Measurements from ENCODE around the gene EIF4E2. TPM values are rescaled to one million over a fixed set of nuclear protein-coding genes. Genes with fewer than 3 reads are reported as not detected.

EIF4E2 gene
- total RNA-seq, 1 donor from 2014 or later: 112 TPM

DNA sequence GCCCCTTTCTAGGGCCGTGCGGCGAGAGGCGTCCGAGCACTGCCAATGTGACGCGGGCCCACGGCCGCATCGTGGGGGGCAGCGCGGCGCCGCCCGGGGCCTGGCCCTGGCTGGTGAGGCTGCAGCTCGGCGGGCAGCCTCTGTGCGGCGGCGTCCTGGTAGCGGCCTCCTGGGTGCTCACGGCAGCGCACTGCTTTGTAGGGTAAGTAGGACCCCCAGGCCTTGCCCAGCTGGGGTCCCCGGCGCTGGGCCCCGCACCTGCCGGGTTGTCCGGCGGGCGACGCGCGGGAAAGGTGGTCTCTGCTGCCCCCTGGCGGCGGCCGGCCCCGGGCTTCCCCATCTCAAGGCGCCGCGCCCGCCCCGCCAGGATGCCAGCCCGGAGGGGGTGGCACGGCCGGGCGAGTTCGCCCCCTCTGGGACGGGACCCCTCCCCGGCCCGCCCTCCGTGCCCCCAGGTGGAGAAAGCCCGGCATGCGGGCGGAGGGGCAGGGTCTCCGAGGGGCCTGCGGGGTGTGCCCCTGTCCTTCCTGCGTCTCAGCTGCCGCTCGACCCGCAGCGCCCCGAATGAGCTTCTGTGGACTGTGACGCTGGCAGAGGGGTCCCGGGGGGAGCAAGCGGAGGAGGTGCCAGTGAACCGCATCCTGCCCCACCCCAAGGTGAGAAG is 28.4 kb upstream of the EIF4E2 start:
- H4K20me1 ChIP-seq (ENCODE audit: insufficient read depth, low read length): peaks cover 5% of the 10 kb centered on the region
- DNase-seq (ENCODE audit: low read depth): no peak
- Mint-ChIP-seq H3K4me3 (ENCODE audit: unreplicated experiment) (no peak overlapping the region), H3K4me1 (ENCODE audit: low read depth, unreplicated experiment) (peaks cover 2% of the 10 kb centered on the region), H3K9me3 (ENCODE audit: unreplicated experiment) (peaks cover 2% of the 10 kb centered on the region), H3K27me3 (ENCODE audit: low read depth, unreplicated experiment) (peaks cover 44% of the 10 kb centered on the region), H3K36me3 (ENCODE audit: low read depth, unreplicated experiment) (no peaks in the 10 kb centered on the region), H3K27ac (ENCODE audit: unreplicated experiment) (no peak overlapping the region)
- peak overlapping the region; percentile 55 for H3K4me2 ChIP-seq (ENCODE audit: low read length)
- no peak for TF ChIP-seq EZH2 (IDR thresholded peaks at IDR 0.05; ENCODE audit: insufficient read depth, low read length)
- TF ChIP-seq, protein P1, sequence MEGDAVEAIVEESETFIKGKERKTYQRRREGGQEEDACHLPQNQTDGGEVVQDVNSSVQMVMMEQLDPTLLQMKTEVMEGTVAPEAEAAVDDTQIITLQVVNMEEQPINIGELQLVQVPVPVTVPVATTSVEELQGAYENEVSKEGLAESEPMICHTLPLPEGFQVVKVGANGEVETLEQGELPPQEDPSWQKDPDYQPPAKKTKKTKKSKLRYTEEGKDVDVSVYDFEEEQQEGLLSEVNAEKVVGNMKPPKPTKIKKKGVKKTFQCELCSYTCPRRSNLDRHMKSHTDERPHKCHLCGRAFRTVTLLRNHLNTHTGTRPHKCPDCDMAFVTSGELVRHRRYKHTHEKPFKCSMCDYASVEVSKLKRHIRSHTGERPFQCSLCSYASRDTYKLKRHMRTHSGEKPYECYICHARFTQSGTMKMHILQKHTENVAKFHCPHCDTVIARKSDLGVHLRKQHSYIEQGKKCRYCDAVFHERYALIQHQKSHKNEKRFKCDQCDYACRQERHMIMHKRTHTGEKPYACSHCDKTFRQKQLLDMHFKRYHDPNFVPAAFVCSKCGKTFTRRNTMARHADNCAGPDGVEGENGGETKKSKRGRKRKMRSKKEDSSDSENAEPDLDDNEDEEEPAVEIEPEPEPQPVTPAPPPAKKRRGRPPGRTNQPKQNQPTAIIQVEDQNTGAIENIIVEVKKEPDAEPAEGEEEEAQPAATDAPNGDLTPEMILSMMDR (IDR thresholded peaks at IDR 0.05; ENCODE audit: insufficient read depth, low read depth, low read length): peak; percentile 13
- no peaks in the 10 kb centered on the region for H3K9me3 ChIP-seq (ENCODE audit: insufficient read depth, low read depth, low read length)
- no peak overlapping the region for H3K27ac ChIP-seq (ENCODE audit: low read depth, low read length)
- H3K79me2 ChIP-seq (ENCODE audit: insufficient read depth, low read length): no peaks in the 10 kb centered on the region
- H3K27me3 ChIP-seq (ENCODE audit: insufficient read depth, low read length): peaks cover 46% of the 10 kb centered on the region
- no peaks in the 10 kb centered on the region for H3K4me1 ChIP-seq (ENCODE audit: insufficient read depth, low read length)
- no peak overlapping the region for H3K9ac ChIP-seq (ENCODE audit: low read length)
- no peak for FAIRE-seq
- no peak overlapping the region for H2AFZ ChIP-seq (ENCODE audit: low read depth, low read length)
- H3K36me3 ChIP-seq (ENCODE audit: insufficient read depth, low read length): no peaks in the 10 kb centered on the region
- no peak overlapping the region for H3K4me3 ChIP-seq (ENCODE audit: insufficient read depth, low read depth, low read length)

DNA sequence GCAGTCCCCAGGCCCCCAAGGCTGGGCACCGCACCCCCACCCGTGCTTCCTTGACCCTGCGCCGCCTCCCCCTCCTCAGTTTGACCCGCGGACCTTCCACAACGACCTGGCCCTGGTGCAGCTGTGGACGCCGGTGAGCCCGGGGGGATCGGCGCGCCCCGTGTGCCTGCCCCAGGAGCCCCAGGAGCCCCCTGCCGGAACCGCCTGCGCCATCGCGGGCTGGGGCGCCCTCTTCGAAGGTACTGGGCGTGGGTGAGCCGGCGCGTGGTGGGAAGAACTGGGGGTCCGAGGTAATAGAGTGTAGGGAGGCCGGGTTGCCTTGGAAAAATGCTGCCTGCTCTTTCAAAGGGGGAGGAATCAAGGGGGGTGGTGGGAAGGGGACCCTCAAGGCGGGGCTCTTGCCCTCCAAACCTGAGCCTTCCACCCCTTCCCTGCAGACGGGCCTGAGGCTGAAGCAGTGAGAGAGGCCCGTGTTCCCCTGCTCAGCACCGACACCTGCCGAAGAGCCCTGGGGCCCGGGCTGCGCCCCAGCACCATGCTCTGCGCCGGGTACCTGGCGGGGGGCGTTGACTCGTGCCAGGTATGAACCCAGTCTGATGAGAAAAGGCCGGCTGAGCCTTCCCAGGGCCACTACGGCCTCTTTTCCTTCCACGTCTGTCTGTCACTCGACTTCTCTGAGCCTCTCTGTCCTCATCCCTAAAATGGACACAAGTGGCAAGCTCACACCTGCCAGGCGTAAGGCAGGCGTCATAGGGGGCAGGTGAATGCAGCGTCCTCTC is 27.7 kb upstream of the EIF4E2 start:
- H3K9me3 Mint-ChIP-seq (ENCODE audit: unreplicated experiment): peaks cover 2% of the 10 kb centered on the region

More for the DNA sequence above, 27.7 kb upstream of the EIF4E2 start:
- Histone ChIP-seq H3K9ac (ENCODE audit: low read length) (no peak overlapping the region), H3K4me3 (ENCODE audit: insufficient read depth, low read depth, low read length) (no peak overlapping the region), H2AFZ (ENCODE audit: low read depth, low read length) (no peak overlapping the region), H3K4me2 (ENCODE audit: low read length) (no peak overlapping the region), H4K20me1 (ENCODE audit: insufficient read depth, low read length) (peaks cover 5% of the 10 kb centered on the region), H3K27ac (ENCODE audit: low read depth, low read length) (no peak overlapping the region), H3K36me3 (ENCODE audit: insufficient read depth, low read length) (no peaks in the 10 kb centered on the region), H3K79me2 (ENCODE audit: insufficient read depth, low read length) (no peaks in the 10 kb centered on the region), H3K9me3 (ENCODE audit: insufficient read depth, low read depth, low read length) (no peaks in the 10 kb centered on the region), H3K4me1 (ENCODE audit: insufficient read depth, low read length) (no peaks in the 10 kb centered on the region), H3K27me3 (ENCODE audit: insufficient read depth, low read length) (peaks cover 47% of the 10 kb centered on the region)
- no peak for DNase-seq (ENCODE audit: low read depth)
- H3K27ac Mint-ChIP-seq (ENCODE audit: unreplicated experiment): no peak overlapping the region
- H3K4me3 Mint-ChIP-seq (ENCODE audit: unreplicated experiment): no peak overlapping the region
- peak; percentile 58 for TF ChIP-seq EZH2 (IDR thresholded peaks at IDR 0.05; ENCODE audit: insufficient read depth, low read length)
- TF ChIP-seq, protein P1 (IDR thresholded peaks at IDR 0.05; ENCODE audit: insufficient read depth, low read depth, low read length): no peak
- peaks cover 2% of the 10 kb centered on the region for H3K4me1 Mint-ChIP-seq (ENCODE audit: low read depth, unreplicated experiment)
- no peak for FAIRE-seq
- peaks cover 47% of the 10 kb centered on the region for H3K27me3 Mint-ChIP-seq (ENCODE audit: low read depth, unreplicated experiment)
- no peaks in the 10 kb centered on the region for H3K36me3 Mint-ChIP-seq (ENCODE audit: low read depth, unreplicated experiment)

Measured in astrocyte (in vitro differentiated cells and primary cell).